ENCODE data around the gene APH1B.
"Not testable (repeated sequence)": the region's sequence is repeated elsewhere in the genome, so short reads cannot be mapped to it uniquely, and the experiment has no call there.

Gene APH1B

DNA sequence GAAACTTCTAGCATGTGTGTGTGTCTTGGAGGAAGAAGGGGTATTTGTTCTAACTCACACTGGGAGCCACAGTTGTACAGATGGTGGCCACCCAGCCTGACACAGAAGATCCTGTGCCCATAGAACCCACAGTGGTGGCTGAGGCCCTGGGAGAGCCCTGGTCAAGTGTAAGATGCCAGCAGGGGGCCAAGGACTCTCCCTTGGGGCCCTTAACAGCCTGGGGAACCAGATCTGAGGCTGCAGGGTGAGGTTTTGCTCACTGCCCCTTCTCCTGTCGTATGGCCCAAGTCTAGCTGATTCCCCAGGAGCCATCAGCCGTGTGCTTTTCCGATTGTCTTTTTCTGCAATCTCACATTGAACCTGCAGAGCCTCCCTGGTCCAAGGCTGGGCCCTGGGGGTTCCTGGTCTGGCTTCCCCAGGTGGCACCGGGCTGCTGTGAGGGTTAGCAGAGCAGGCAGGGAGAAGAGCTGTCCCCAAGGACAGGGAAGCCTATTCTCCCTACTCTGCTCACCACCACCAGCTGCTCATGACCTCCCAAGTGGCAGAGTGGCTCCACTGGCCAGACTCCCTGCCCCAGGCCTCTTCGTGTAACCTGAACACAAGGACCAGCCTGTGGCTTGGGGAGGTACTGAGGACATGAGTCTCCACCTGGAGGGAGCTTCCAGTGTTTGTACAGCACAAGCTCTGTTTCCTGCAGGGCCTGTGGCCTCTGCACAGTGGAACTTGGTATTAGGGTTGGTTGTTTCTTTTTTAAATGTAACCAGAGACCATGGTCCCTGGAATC lies 52.4 kb downstream of the APH1B start:
- DNase-seq (ENCODE audit: low read depth in 1 of 2, low spot score in 1 of 2): no peak

DNA sequence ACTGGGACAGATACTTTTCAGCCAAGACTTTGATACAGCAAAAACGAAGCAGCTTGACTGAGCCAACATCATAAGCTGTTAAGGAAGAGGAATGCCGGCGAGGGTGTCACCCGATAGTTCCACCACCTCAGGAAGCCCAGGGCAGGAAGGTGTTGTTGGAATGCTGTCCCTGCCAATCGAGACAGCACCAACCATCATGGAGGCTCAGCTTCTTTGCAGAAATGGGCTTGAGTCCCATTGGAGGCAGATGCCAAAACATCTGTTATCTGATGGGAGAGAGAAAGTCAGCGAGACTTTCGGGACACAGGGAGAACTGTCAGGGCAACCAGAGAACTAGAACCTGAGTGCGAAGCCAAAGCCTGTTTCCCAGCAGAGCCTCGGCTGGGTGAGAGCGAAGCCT lies 53.5 kb downstream of the APH1B start:
- no peak for DNase-seq (ENCODE audit: low read depth in 1 of 2, low spot score in 1 of 2)

DNA sequence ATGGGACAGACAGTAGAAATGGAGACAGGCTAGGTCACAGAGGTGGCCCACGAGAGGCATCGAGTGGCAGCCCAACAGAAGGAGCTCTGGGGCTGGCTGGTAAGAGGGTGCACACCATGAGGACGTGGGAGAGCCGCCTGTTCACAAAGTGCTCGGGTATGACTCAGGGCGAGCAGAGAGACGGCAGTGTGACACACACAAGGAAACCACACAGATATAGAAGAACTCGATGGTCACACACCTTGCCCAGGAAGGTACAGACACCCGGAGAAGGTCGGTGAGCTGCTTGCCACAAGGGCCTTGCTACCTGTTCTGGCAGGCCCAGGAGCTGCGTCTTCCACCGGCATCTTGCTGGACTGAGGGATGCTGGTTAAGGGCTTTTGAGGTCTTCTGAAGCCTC lies 54.1 kb downstream of the APH1B start:
- DNase-seq (ENCODE audit: low read depth in 1 of 2, low spot score in 1 of 2): no peak

DNA sequence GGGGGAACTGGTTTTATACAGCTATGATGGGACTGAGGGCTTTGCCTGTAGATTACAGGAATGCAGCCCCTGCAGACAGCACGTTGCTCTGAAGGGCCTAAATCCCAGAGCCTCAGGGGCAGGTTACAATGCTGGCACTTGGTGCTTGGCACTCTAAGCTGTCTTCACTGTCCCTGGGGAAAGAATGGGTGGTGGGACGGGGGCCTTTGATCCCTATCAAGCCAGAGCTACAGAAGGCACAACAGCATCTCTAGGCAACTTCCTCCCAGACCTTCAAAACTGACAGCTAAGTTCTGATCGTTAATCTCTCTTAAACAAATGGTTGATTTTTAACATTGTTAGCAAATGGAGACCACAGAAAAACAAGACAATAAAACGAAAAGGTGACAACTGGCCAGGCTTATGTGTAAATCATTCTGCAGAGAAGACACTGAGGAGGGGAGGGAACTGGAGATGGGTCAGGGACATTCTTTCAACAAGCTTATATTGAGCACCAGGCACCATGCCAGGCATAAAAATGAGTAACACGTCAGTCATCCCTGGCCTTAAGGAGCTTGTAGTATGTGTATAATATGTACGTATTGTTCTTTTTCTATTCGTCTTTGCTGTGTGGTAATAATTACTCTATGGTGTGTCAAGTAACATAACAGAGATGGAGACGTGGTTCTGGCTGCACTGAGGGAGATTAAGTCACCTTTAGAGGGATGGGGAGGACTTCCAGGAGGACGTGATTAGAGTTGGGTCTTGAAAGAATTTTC lies 55.1 kb downstream of the APH1B start:
- DNase-seq (ENCODE audit: low read depth in 1 of 2, low spot score in 1 of 2): no peak

DNA sequence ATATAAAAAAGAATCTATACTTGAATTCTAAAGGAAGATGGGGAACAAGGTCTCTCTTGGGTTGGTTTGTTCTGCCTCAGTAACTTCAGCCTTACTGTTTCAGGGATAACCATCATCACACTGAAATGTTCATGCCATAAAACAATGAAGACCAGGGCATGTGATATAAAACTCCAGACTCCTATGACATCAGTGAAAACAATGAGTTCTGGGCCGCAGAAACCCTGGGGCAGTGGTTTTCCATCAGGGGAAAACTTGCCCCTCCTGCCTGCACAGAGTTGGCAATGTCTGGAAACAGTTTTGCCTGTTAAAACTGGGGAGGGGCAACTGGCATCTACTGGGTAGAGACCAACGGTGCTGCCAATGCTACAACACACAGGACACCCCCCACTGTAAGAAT lies 57.4 kb downstream of the APH1B start:
- DNase-seq (ENCODE audit: low read depth in 1 of 2, low spot score in 1 of 2): no peak

DNA sequence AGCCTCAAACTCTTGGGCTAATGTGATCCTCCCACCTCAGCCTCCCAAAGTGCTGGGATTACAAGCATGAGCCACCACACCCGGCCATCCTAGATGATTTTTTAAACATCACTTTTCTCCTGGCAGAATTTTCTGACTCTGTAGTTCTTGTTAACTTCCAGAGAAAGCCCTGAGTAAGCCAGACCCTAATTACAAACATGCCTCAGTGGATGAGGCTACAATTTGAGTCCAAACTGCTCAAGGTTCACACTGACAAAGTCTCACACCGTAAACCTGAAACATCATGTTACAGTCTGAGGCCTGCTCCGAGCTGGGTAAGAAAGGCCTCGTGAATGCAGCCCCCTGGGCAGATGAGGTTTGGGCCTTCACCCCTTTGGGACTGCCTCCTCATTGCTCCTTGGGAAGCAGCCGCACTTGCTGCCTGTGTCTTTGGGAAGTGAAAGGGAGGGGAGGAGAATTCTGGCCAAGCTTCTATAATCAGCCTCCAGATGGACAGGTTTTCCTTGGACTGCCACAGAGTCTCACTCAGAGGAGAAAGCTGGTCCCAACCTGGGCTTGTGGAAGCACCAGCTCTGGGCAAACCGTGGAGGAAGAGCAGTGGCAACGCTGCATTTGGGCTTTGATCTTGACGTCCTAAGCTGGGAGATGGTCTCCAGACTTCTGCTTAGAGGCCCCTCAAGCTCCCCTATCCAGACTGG lies 58.3 kb downstream of the APH1B start:
- no peak for DNase-seq (ENCODE audit: low read depth in 1 of 2, low spot score in 1 of 2)

DNA sequence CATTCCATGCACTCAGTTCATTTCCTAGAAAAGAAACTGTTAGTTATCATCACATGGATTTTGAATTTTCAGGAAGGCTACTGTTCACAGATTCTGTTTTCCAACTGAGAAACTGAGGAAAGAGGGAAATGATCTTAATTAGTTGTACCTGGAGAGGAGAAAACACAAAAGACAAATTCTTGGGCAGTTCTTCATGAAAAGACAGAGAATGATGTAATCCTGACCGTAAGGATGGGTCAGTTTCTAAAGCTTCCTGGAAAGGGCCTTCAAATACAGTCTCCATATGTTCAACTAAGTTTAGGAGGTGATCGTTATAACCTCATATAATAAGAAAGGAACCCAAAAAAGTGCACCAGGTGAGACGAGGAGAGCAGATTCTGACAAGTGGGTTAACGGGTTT lies 59.6 kb downstream of the APH1B start:
- DNase-seq (ENCODE audit: low read depth in 1 of 2, low spot score in 1 of 2): no peak

DNA sequence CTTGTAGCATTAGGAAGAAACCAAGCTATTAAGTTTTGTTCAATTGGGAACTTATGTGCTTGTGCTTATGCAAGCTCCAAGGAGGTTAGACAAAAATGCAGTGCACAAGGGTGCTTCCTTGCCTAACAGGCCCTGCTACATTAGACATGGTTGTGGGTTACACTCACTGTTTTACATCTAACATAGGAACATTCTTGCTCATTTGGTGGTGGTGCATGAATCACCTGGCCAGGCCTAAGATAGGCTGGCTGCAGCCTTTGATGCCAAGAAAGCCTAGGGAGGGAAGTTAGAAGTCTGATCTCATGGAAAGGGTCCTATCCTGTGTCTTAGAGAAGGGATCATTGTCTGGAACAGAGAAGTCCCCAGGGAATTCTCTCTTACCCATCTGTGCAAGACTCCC lies 60.8 kb downstream of the APH1B start:
- no peak for DNase-seq (ENCODE audit: low read depth in 1 of 2, low spot score in 1 of 2)

DNA sequence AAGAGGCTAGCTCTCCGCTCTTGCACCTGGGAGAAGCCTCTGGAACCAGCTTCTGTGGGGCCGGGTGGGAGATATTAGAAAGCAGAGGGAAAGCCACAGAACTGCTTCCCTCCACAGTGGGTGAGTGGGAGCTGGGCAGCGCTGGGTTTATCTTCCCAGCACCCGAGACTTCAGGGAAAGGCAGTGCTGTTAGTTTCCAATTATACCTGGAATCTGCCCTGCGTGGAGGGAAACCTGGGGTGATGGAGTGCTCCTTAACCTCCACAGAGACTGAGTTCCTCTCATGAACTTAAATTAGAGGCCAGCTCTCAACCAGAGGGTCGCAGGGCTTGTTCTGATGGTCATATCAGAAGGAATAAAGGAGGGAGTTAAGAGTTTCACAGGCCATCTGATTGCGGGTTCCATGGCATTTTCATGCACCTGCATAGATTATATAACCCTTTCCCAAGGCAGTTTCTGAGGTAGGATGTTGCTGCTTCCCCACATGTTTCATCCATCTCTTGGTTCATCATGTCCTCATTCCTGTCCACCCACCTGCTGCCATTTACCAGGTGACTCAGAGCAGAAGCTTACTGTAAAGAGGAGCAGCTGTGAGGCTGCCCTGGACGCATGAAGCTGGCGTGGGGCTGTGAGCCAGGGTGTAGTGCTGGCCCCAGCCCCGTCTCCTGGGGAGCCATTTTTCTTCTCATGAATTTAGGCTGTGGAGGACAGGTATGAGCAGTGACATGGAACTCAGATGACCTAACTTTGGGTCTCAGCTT lies 61.8 kb downstream of the APH1B start:
- DNase-seq (ENCODE audit: low read depth in 1 of 2, low spot score in 1 of 2): no peak

DNA sequence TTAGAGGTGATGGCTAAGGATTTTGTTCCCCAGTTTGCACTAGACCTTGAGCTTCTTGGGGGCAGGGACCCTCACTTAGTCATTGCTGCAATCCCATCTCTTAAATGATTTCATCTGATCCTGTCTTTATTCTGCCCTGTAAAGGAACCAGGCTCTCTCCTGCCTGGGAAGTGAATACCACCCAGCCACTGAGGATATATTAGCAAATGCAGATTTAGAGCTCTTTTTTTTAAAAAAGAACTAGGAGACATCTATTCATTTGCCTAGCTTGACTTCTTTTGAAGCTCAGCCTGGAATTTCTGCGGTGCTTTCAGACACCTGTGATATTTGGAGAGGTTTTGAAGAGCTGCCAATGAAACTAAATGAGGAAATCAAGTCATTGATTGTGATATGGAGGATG lies 62.4 kb downstream of the APH1B start:
- no peak for DNase-seq (ENCODE audit: low read depth in 1 of 2, low spot score in 1 of 2)

DNA sequence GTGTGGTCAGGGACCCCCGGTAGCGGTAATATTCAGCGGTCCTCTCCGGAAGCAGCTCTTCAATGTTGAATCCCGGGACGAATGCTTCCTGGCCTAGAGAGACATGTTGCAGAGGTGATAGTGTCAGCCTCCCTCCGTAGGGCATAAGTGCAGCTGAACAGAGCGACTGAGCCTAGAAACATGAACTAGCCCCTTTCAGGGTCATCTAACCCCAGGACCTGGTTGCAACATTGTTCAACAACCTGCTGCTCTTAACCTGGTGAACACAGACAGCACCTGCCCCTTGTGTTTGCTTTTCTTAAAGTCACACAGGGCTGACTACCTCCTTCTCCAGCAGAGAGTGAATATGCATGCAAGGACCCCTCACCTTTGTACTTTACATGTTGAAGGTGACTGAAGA lies 62.9 kb downstream of the APH1B start:
- DNase-seq (ENCODE audit: low read depth in 1 of 2, low spot score in 1 of 2): no peak

DNA sequence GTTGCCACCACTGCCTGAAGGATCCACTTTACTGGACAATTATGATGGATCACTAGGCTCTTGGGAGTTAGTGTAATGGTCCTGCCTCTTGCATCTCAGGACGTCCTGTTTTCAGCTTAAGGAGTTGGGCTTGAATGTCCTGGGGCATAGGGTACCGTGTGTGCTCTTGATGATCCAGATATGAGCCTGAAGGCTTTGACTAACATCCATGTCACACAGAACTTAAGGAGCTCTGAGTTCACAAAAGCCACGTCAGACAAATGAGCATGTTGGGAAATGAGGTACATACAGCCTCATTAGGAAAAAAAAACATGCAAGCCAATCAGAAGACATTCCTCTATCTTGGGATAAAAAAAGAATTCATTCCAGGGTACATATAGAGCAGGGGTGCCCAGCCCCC lies 63.5 kb downstream of the APH1B start:
- DNase-seq (ENCODE audit: low read depth in 1 of 2, low spot score in 1 of 2): no peak

DNA sequence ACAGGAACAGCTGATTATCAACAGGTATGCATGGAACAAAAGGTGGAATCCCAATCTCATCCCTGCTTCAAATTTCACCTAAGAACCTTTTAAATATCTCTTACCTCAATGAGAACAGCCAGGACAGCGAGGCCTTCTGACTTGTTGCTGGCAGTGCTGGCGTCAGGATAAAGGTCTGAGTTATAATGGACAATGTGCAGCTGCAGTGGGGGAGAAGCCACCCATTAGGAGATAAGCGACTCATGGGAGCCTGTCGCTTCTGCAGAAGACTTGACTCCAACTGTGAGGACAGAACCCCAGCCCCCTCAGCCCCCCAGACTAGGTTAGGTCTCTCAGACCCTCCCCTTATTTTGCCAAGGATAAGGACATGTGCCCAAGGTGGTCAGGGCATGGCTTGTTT lies 64.5 kb downstream of the APH1B start:
- DNase-seq (ENCODE audit: low read depth in 1 of 2, low spot score in 1 of 2): no peak

DNA sequence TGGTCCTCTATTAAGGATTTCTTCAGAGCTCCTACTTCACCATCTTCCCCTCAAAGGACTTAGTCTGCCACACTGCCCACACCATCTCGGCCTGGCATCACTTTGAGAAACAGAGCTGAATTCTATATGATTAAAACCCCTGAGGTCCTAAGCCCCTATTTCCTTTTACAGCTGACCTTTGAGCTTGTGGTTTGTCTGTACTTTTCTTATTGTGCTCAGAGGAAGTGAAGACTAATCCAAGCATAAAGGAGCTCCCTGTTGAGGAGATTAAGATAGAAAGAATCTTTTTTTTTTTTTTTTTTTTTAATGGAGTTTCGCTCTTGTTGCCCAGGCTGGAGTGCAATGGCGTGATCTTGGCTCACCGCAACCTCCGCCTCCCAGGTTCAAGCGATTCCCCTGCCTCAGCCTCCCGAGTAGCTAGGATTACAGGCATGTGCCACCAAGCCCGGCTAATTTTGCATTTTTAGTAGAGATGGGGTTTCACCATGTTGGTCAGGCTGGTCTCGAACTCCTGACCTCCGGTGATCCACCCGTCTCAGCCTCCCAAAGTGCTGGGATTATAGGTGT lies 65.7 kb downstream of the APH1B start:
- DNase-seq (ENCODE audit: low read depth in 1 of 2, low spot score in 1 of 2): not testable (repeated sequence)

DNA sequence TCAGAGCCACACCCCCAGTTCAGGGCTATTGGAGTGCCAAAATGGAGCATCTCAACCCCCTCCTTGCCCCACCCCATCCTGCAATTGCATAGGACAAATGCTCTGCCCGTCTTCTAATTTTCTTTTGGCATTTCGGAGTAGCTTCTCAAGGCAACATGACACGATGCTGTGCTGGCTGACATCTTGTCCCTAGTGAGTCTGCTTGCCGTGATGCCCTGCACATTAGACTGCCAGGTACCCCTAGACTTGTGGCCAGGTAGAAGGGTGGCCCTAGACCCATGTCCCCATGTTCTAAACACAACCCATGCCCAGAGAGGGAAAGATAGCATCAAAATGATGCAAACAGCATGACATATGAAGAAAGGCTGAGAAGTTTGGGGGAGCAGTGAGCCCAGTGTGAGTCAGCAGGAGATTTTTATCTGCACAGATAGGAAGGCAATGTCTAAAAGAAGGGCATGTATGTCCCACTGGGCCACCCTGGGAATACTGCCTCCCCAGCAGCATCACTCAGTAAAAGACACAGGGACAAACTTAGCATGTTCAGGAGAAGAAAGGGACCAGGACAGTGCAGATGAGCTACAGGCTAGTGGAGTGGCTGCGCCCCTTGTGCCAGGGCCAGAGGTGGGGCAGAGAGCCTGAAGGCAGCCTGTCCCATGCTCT lies 67.5 kb downstream of the APH1B start:
- no peak for DNase-seq (ENCODE audit: low read depth in 1 of 2, low spot score in 1 of 2)

DNA sequence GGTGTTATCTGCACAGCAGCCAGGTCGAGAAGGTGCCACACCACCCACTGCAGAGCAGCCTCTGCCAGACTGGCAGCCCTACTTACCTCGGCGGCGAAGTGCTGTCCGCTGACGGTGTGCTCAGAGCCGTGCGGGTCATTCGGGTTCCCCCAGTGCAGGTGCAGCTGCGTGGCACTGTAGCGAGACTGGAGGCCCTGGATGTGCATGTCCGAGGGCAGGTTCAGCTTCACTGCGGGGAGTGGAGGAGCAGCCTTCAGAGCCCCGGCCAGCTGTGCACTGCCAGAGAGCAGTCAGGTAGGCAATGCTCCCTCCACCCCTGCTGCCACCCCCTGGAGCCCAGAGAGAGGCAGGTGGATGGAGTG lies 68.0 kb downstream of the APH1B start:
- no peak for DNase-seq (ENCODE audit: low read depth in 1 of 2, low spot score in 1 of 2)

DNA sequence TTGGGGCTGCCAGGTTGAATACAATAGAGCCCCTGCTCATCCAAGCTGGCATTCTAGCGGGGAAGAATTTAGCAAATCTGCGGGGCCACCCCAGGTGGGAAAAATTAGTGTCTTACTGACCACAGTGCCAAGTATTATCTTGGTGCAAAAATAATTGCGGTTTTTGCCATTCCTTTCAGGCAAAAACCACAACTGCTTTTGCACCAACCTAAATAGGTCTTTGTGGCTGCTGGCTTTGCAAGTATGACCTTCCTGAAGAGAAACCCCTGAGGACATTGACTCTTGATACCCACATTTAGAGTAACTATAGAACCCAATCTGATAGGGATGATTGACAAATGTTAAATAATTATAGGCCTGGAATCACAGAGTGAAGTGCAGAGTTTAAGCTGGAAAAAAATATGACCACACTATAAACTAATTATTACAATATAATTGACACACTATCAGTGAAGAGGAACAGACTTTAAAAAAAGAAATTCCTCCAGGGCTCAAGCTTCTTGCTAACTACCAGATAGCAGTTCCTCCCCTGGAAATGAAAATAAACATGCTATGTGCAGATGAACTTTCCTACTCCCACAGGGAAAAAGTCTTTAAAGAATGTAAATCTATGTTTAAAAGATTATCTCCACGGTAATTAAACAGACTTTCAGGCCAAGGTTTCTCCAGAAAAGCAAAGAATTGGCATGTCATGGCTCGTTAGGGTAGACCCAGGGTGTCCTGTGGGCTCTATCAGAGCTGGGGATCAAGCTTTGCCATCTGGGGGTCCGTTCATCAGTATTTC lies 69.9 kb downstream of the APH1B start:
- DNase-seq (ENCODE audit: low read depth in 1 of 2, low spot score in 1 of 2): no peak

DNA sequence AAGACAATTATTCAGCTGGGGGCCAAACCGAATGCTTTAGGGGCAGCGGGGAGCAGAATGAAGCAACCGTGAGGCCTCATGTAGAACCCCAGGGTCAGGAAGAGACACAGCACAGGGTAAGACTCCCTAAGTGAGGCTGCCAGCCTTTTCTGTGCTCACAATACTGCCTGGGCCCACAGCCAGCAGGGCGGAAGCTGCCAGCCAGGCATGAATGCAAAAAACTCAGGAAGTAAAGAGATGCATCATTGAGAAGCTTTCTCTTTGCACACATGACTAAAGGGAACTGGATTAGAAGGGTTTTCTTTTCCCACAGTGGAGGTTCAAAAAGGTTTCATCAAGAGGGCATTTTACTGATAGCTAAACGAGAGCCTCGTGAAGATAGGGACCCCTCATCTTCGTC lies 71.0 kb downstream of the APH1B start:
- DNase-seq (ENCODE audit: low read depth in 1 of 2, low spot score in 1 of 2): no peak

DNA sequence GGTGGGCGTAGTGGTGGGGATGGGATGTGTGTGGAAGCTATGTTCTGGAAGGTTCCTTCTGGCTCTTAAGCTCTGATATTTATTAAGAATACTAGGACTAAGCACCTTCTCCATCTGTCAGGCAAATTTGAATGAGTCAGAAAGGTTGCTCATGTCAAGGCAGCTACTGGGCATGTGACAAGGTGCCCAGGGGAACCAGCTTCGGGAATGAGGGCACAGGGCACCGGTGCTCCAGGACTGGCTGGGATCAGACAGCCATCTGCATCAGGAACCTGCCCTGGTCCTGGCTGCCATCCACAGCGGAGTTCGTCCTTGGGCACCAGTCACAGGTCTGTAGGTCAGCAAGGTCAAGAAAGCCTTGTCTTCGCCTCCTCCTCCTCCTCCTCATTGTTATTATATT lies 71.8 kb downstream of the APH1B start:
- no peak for DNase-seq (ENCODE audit: low read depth in 1 of 2, low spot score in 1 of 2)

DNA sequence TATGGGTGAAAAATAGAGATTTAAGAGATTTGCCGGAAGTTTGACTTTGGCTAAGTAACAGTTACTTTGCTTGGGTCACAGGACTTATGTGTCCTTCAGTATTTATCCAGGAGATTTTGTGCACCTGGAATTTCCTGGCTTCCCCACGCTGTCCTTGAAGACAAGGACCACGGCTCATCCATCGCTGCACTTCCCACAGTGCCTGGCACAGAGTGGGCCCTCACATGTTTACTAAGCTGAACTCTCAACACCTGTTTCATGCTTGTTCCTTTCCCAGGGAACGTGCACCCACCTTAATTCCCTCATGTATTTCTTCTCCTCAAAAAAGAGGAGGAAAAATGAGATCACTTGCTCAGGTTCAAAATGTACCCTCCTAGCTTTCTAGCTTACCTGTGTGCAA lies 72.2 kb downstream of the APH1B start:
- DNase-seq (ENCODE audit: low read depth in 1 of 2, low spot score in 1 of 2): no peak
